ENCODE results near the gene NUP93. TPM values are rescaled to one million over a fixed set of nuclear protein-coding genes. Genes with fewer than 3 reads are reported as not detected.

NUP93 gene
- total RNA-seq, 3 donors from 2014 or later: 31.0 to 45.6 (median 40.8) TPM

GRCh38 chr16:56780646-56781045, 50.7 kb downstream of the NUP93 start:
- no peak for DNase-seq
- TF ChIP-seq CTCF (IDR thresholded peaks at IDR 0.05): no peak
- Histone ChIP-seq H3K9me3 (no peaks in the 10 kb centered on the region), H3K4me1 (ENCODE audit: low read depth) (no peaks in the 10 kb centered on the region), H3K36me3 (ENCODE audit: low read depth) (no peaks in the 10 kb centered on the region), H3K4me3 (no peak overlapping the region)
- intact Hi-C loops (cut with DNase I, micrococcal nuclease): no loop called here
- ATAC-seq: no peak

DNA sequence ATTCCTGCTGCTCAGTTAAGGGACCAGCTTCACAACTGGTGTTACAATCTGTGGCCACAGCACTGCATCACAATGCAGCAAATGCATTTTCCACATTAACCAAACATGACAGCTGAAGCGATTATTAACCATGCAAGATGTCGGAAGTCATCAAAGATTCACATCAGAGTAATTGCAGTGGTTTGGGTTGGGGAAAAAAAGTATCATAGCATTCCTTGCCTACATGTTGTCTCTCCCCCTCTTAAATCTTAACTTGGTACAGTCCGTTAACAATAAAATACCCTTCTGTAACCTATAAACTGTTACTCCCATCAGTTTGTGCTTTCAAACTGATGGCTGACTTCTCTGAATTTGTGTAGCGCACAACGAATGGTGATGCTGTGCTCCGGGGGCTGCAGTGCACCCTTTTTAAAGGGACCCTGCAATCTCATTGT, 51.6 kb downstream of the NUP93 start:
- H3K4me1 ChIP-seq (ENCODE audit: low read depth): no peaks in the 10 kb centered on the region
- H3K36me3 ChIP-seq (ENCODE audit: low read depth): no peaks in the 10 kb centered on the region
- no peaks in the 10 kb centered on the region for H3K9me3 ChIP-seq
- DNase-seq (no peak), ATAC-seq (no peak)
- no peak for TF ChIP-seq CTCF (IDR thresholded peaks at IDR 0.05)
- H3K4me3 ChIP-seq: no peak overlapping the region
- intact Hi-C loops (cut with DNase I, micrococcal nuclease): no loop called here

- DNase-seq: no peak
- Histone ChIP-seq H3K4me3 (no peak overlapping the region), H3K36me3 (ENCODE audit: low read depth) (no peaks in the 10 kb centered on the region), H3K4me1 (ENCODE audit: low read depth) (no peaks in the 10 kb centered on the region), H3K9me3 (no peaks in the 10 kb centered on the region)
- no peak for TF ChIP-seq CTCF (IDR thresholded peaks at IDR 0.05)
- ATAC-seq: no peak
- intact Hi-C loops (cut with DNase I, micrococcal nuclease): no loop called here
These were observed 53.4 kb downstream of the NUP93 start for GRCh38 chr16:56783344-56783743.

DNA sequence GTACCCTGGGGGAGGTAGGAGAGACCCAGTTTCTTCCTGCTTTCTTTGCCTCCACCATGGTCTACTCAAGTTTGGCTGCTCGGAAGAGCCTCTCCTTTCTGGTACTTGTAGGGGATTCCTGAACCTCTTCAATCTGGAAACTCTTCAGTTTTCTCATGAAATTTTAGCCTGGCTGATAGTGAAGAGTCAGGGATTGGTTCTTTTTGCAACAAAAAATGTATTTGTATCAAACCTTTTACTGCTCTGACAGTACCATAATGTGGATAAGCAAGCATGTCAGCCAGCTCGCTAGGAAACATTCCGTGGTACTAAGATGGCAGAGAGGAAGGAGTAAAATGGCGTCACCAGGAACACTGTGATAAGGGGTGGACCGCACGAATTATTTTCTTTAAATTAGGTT, 55.4 kb downstream of the NUP93 start:
- intact Hi-C loops (cut with DNase I, micrococcal nuclease): no loop called here
- DNase-seq (no peak), ATAC-seq (no peak)
- Histone ChIP-seq H3K4me3 (no peak overlapping the region), H3K9me3 (no peaks in the 10 kb centered on the region), H3K4me1 (ENCODE audit: low read depth) (no peaks in the 10 kb centered on the region), H3K36me3 (ENCODE audit: low read depth) (no peaks in the 10 kb centered on the region)
- TF ChIP-seq CTCF (IDR thresholded peaks at IDR 0.05): no peak

DNA sequence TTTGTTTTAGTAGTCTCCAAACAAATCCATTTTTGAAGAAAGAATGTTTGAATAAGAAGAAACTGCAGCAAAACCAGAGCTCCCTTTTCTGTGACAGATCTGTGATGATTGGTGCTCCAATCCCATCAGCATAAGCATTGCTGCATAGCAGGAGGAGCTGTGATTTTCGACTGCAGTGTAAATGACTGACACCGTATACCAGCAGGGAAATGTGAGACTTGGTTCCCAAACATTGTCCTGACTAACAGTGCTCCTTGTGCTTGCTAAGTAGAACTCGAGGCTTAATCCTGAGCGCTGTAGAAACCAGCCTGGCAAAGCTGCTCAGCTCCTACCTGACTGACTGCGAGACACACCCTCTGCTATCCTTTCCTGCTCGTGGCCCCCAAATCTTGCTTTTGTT, 57.2 kb downstream of the NUP93 start:
- ATAC-seq: no peak
- no peak overlapping the region for H3K4me3 ChIP-seq
- H3K4me1 ChIP-seq (ENCODE audit: low read depth): no peaks in the 10 kb centered on the region
- no peak for TF ChIP-seq CTCF (IDR thresholded peaks at IDR 0.05)
- no peaks in the 10 kb centered on the region for H3K9me3 ChIP-seq
- no peaks in the 10 kb centered on the region for H3K36me3 ChIP-seq (ENCODE audit: low read depth)
- DNase-seq: no peak
- intact Hi-C loops (cut with DNase I, micrococcal nuclease): no loop called here

DNA sequence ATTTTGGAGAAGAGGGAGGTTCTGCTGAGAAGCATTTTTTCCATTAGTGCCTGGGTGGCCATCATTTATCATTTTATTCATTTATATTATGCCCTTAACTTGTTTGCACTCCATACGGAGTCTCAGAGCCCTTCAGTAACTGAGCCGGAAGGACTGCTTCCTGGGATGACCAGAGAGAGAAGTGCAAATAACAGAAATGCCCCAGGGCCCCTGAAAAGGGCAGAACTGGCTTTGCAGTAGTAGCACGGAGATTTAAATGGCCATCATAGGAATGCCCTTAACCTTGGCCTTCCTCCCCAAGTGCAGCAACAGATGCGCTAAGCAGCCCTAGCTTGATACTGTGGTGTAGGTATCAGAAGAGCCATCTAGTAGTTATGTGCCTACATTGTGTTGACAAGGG, 58.5 kb downstream of the NUP93 start:
- no peak for ATAC-seq

More for the DNA sequence above, 58.5 kb downstream of the NUP93 start:
- Histone ChIP-seq H3K36me3 (ENCODE audit: low read depth) (no peaks in the 10 kb centered on the region), H3K4me1 (ENCODE audit: low read depth) (no peaks in the 10 kb centered on the region), H3K4me3 (no peak overlapping the region), H3K9me3 (no peaks in the 10 kb centered on the region)
- intact Hi-C loops (cut with DNase I, micrococcal nuclease): no loop called here
- DNase-seq: no peak
- no peak for TF ChIP-seq CTCF (IDR thresholded peaks at IDR 0.05)
